HK-2 (cell line): Measurements from ENCODE around the gene ZFPL1.

Source experiments
- DNase-seq: peaks from one replicate; pipeline ENCODE4 v3.0.0-alpha.2; 2018; ENCODE audit not compliant: unreplicated experiment

ZFPL1 gene

GRCh38 chr11:65090628-65091027 lies 6.6 kb downstream of the ZFPL1 start:
- DNase-seq = no peak

GRCh38 chr11:65095427-65095826 lies 11.4 kb downstream of the ZFPL1 start:
- DNase-seq = no peak

GRCh38 chr11:65095974-65096806 lies 12.2 kb downstream of the ZFPL1 start, which contains the start of gene VPS51:
TSS of gene VPS51 (plus strand) at chr11:65096214. CDS start at chr11:65096251, 37 bp downstream.
- DNase-seq = peak; percentile 72

DNA sequence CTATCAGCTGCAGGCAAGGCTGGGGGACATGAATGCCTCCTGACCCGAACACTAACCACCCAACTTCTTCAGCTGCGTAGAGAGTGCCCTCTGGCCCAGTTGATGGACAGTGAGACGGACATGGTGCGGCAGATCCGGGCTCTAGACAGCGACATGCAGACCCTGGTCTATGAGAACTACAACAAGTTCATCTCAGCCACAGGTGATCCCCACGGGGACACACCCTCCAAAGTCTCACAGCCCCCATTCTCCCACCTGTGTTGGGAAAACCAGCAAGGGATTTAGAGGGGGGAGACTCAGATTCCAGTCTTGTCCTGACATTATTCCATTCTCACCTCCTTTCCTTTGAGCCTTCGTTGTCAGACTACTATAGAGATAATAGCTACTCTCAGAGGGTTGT lies 12.9 kb downstream of the ZFPL1 start:
- no peak for DNase-seq

DNA sequence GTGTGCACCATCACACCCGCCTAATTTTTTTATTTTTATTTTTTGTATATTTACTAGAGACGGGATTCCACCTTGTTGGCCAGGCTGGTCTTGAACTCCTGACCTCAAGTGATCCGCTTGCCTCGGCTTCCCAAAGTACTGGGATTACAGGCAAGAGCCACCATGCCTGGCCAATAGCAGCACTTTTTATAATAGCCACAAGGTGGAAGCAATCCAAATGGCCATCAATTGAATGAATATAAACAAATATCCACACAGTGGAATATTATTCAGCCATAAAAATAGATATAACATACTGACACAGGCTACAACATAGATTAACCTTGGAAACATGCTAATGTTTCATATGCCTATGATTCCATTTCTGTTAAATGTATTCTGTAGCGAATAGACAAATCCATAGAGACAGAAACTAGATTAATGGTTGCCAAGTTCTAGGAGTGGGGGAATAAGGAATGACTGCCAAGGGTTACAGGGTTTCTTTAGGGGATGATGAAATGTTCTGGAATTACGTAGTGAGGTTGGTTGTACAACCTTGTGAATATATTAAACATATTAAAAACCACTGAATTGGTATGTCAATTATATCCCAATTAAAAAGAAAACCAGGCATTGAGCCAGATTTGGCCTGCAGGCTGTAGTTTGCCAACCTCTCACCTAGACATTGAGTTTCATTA lies 16.8 kb downstream of the ZFPL1 start:
- no peak for DNase-seq

DNA sequence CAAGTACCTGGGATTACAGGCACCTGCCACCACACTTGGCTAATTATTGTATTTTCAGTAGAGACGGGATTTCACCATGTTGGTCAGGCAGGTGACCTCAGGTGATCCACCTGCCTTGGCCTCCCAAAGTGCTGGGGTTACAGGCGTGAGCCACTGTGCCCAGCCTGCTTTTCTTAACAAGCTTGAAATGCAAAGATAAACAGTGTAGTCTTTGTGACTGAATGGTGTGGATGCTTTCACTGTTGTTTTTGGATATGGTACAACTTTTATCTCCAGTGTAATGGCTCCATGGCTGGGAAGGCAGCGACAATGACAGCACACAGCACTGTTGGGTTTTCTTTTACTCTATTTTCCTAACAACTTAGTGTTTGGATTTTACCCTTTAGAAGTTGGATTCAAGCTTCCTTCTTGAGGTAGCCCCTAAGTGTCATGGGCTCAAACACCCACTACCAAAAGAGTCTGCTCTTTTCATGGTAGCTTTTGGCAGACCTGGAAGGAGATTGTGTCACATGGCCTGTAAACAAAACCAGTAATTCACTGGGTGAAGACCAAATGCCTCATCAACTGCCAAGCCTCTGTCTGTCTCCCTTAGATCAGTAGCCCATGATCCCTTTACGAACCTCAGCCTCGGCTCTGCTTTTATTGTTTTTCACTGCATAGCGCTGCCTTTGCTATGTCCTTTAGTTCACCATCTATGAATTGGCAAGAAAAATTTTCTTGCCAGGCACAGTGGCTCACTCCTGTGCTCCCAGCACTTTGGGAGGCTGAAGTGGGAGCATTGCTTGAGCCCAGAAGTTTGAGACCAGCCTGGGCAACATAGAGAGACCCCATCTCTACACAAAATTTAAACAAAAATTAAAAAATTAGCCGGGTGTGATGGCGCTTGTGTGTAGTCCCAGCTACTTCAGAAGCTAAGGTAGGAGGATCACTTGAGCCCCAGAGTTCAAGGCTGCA lies 18.4 kb downstream of the ZFPL1 start:
- no peak for DNase-seq

- no peak for DNase-seq
Measured at GRCh38 chr11:65103476-65103875, 19.5 kb downstream of the ZFPL1 start.

DNA sequence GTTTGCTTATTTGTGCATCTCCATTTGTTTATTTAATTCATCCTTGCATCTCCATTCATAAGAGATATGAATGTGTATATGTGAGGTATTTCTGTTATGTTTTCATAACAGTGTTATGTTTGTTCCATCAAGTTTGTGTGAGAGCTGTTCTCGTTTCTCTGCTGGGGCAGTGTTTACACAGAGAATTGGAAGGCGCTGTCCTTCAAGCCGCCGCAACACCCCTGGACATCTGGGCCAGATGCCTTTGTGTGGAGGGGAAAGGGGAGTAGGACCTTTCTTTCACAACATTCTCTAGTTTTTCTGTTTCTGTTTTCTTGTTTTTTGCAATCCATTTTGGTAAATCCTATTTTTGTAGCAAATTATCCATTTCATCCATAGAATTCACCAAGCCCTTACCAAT lies 20.6 kb downstream of the ZFPL1 start:
- DNase-seq = no peak

DNA sequence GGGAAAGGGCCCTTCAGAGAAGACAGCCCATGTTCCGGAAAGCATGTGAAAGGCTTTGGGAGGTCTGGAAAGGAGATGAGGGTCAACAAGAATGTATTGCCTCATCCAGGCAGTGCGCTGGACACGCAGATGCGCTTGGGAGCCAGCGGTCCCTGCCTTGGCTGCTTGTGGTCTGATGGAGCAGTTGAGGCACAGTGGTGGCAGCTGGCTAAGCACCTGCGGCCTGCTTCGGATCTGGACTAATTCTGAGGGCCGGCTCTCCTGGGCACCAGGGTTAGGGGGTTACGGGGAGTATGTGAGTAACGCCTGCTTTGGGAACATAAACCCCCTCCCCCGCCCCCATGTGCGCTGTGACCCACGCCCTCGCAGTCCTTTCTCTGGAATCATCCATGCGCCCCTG lies 23.1 kb downstream of the ZFPL1 start:
- DNase-seq = no peak

- DNase-seq = no peak
Measured at GRCh38 chr11:65107751-65108468, 23.9 kb downstream of the ZFPL1 start.

GRCh38 chr11:65108469-65109123 lies 24.6 kb downstream of the ZFPL1 start:
- no peak for DNase-seq

DNA sequence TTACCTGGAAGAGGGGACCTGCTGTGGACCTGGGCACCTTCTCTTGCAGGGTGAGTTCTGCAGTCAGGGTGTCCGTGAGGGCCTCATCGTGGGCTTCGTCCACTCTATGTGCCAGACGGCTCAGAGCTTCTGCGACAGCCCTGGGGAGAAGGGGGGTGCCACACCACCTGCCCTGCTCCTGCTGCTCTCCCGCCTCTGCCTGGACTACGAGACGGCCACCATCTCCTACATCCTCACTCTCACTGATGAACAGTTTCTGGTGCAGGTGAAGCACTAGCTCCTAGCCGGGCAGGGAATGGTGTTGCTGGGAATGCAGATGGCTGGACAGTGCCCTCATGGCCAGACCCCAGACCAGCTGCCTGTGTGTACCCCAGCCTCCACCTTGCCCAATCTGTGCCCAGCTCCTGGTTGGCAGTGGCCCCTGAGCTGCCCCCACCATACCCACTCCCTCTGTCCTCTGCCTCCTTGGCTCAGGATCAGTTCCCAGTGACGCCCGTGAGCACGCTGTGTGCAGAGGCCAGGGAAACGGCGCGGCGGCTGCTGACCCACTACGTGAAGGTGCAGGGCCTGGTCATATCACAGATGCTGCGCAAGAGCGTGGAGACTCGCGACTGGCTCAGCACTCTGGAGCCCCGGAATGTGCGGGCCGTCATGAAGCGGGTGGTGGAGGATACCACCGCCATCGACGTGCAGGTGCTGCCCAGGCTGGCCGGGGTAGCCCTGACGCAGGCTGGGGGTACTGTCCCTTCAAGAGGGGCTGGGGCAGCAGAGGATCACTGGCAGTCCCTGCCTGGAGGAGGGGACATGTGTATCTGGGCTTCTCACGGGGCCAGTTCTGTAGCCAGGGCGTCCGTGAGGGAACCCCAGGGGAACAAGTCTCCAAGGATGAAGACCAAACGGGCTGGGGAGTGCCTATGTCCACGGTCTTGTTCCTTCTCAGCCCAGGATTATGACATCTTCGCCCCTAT lies 25.5 kb downstream of the ZFPL1 start:
- DNase-seq = no peak

DNA sequence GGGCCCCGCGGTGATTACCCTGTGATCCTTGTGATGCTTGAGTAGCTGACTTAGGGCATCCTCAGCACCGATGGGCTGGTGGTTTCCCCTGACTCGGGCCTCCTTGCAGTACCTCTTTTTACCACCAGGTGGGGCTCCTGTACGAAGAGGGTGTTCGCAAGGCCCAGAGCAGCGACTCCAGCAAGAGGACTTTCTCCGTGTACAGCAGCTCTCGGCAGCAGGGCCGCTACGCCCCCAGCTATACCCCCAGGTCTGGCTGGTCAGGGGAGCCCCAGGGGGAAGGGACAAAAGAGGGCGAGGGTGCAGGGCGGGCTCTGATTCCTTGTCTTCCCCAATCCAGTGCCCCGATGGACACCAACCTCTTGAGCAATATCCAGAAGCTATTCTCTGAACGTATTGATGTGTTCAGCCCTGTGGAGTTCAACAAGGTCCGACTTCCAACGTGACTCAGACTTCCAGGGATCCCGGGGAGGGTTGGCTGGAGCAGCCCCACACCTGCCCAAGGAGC lies 26.4 kb downstream of the ZFPL1 start:
- peak; percentile 89 for DNase-seq

GRCh38 chr11:65111159-65111743 lies 27.2 kb downstream of the ZFPL1 start:
- DNase-seq = no peak

GRCh38 chr11:65111744-65112545 lies 27.9 kb downstream of the ZFPL1 start, which contains the start of gene TM7SF2:
TSS of gene TM7SF2 (plus strand) at chr11:65111872. CDS start at chr11:65112016, 144 bp downstream.
- peak; percentile 89 for DNase-seq

- DNase-seq = peak; percentile 54
Measured at GRCh38 chr11:65112546-65113360, 28.7 kb downstream of the ZFPL1 start.

- peak; percentile 45 for DNase-seq
Measured at GRCh38 chr11:65113361-65113756, 29.3 kb downstream of the ZFPL1 start.
